HL-60/S4 treated with phorbol 12-myristate 13-acetate at 8.2 ng/mL for 4 days and 3 days (cell line): ENCODE measurements around the gene CSKMT.
"Not testable (repeated sequence)": the region's sequence is repeated elsewhere in the genome, so short reads cannot be mapped to it uniquely, and the experiment has no call there.

Source experiments
- in situ Hi-C: fragments of 300-500 bp; cut with MboI; formaldehyde crosslinking; loops from 2 replicates; pipeline ENCODE4 v1.15.0; 2022; ENCODE audit warnings: low sequenced_read_pairs

The CSKMT gene

DNA sequence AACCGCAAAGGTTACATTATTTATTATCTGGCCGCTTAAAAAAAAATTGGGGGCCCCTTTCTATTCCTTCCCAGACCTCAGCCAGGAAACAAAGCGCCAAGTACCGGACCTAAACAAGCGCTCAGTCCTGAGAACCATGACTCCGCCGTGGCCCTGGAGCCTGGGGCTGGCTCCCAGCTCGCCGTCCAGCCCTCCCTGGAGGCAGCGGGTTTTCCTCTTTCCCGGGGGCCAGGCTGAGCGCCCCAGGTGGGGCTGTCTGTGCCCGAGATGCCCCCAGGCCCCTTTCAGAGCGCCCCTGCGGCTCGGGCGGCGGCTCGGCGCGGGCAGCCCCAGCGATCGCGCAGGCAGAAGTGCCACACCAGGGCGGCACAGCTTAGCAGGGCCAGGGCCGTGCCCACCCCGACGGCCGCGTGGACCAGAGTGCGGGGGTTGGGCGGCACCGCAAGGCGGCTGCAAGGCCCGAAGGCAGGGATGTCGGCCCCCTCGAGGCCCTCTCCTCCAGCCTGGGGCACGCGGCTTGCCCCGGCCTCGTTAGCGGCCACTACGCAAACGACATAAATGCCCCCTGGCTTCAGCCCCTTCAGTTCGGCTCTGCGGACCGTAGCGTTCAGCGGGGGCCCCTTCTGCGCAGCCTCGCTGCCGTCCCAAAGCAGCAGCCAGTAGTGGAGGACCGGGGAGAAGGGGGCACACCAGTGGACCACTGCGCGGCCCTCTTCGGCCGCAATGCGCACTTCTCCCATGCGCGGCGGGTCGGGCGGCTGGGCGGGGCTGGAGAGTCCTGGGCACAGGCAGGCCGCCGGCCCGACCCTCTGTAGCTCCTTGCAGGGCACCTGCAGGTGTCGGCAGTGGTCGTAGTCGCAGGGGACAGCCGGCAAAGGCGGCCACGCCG is 22.6 kb downstream of the CSKMT start:
- in situ Hi-C loops, result no loop called here

DNA sequence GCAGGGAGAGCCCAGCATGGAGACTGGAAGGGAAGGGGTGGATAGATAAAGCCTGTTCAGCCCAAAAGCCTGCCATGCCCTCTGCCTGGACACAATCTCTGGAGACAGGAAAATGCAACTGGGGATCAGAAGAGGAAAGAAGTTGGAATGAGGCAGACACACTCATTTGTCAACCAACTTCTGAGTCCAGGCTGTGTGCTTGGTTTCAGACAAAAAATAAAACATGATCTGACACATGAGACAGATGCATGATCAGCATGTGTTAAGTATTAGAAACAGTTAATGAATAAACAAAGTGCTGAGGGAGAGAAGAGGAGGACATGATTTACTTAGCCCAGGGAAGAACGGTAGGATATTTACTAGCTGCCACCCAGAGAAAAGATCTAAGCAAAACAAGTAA is 23.4 kb downstream of the CSKMT start:
- in situ Hi-C loops, result no loop called here

DNA sequence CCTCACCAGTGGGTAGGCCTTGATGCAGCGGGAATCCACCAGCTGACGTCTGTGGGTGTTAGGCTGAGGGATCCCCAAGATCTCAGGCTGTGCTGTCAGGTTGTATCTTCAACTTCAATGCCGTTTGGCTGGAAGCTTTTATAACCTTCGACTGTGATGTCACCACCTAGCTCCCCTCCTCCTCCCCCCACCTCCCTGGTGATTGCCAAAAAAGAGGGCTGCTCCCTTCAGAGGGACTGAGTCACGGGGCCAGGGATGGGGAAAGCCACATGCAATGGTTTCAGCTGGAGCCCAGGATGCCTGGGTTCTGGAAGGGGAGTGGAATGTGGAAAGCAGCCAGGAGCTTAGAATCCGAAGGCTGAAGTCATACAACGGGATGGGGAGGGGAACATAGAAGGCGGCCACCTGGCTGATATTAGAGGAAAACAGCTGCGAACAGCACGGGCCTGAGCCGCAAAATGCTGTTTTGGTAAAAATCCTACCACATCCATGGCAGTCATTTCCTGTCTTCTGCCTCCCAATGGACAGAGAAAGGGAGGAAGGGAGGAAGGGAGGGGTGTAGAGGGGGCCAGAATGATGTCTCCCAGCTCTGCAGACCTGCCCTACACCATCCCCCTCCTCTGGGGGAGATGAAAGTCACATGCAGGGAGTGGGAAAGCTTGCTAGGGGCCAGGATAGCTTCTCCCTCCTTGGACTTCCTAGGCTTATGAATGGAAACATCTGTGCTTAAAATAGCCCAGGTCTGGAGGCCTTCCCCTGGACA is 24.5 kb downstream of the CSKMT start, which contains the start of gene LRRN4CL:
Gene LRRN4CL (minus strand): TSS at position 110 of the 763 bp plus-strand sequence. CDS start 1,022 bp downstream, outside the sequence.
- in situ Hi-C loops, result no loop called here

DNA sequence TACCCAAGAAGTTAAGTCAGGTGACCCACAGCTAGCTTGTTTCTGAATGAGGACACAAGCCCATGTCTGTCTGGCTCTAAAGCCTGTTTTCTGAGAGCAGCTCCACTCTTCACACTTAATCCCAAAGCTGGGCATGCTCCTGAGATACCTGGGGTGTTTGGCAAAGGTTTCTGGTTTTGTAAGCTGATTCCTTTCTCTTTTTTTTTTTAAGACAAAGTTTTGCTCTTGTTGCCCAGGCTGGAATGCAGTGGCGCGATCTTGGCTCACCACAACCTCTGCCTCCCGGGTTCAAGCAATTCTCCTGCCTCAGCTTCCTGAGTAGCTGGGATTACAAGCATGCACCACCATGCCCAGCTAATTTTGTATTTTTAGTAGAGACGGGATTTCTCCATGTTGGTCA is 28.5 kb downstream of the CSKMT start:
- in situ Hi-C loops, result not testable (repeated sequence)

DNA sequence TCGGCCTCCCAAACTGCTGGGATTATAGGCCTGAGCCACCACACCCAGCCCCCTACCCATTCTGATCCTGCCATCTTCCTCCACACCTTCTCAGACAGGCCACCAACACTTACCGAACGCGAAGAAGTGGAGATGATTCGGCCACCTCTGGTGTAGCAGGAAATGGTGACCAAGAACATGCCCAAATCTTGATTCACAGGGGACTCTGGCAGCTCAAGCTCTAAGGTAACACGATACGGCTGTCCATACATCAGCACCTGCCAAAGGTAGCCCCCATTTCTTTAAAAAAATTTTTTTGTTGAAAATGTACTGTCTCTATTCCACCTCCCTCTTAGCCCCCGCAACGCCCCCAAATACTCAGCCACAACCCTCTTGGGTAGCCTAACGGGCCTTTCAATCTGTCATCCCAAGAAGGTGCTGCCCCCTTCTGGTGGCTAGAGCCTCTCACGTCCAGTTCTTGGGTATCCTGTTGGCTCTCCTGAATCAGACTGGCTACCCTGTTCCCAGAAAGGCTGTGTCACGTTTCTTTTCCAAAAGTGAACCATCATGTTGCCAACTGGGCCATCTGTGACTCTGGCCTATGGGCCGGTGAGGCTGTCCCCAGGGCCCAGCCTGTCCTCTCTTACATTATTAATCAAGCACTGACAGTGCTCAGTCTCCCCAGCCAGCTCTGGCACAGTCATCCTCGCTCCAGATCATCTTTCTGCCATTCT is 29.5 kb downstream of the CSKMT start:
- in situ Hi-C loops, result no loop called here

DNA sequence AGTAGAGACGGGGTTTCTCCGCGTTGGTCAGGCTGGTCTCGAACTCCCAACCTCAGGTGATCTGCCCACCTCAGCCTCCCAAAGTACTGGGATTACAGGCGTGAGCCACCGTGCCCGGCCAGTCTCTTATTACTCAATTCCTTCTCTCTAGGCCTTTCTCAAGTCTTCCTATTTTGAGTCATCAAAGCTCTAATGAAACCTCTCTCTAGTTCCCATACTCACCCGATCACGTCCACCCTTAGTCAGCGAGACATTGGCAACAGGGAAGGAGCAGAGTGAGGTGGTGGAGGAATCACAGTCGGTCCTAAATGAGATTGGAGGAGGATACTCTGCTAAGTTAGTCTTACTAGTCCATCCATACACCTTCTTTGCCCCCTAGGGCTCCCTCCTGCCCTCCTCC is 37.1 kb downstream of the CSKMT start:
- in situ Hi-C loops, result no loop called here

DNA sequence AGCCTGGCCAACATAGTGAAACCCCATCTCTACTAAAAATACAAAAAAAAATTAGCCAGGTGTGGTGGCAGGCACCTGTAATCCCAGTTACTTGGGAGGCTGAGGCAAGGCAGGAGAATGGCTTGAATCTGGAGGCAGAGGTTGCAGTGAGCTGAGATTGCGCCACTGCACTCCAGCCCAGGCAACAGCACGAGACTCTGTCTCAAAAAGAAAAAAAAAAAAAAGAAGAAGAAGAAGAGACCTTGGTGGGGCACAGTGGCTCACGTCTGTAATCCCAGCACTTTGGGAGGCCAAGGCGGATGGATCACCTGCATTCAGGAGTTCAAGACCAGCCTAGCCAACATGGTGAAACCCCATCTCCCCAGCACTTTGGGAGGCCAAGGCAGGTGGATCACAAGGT is 38.8 kb downstream of the CSKMT start:
- in situ Hi-C loops, result not testable (repeated sequence)

DNA sequence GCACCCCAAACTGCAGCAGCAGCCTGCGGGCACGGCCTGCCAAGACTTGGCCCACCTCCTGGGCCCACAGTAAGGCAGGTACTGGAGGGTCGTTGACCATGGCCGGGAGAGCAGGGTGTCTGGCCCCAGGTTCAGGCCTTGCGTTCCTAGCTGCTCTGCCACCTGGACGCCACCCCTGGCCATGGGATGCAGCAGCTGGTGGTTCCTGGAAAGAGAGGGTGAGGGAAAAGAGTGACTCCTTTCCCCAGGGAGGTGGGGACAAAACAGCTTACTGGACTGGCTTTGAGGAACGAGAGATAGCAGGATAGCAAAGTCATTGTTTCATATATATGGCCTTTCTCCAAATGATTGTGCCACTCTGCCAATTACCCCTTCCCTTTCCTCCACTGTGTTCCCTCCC is 40.3 kb downstream of the CSKMT start:
- in situ Hi-C loops, result no loop called here

DNA sequence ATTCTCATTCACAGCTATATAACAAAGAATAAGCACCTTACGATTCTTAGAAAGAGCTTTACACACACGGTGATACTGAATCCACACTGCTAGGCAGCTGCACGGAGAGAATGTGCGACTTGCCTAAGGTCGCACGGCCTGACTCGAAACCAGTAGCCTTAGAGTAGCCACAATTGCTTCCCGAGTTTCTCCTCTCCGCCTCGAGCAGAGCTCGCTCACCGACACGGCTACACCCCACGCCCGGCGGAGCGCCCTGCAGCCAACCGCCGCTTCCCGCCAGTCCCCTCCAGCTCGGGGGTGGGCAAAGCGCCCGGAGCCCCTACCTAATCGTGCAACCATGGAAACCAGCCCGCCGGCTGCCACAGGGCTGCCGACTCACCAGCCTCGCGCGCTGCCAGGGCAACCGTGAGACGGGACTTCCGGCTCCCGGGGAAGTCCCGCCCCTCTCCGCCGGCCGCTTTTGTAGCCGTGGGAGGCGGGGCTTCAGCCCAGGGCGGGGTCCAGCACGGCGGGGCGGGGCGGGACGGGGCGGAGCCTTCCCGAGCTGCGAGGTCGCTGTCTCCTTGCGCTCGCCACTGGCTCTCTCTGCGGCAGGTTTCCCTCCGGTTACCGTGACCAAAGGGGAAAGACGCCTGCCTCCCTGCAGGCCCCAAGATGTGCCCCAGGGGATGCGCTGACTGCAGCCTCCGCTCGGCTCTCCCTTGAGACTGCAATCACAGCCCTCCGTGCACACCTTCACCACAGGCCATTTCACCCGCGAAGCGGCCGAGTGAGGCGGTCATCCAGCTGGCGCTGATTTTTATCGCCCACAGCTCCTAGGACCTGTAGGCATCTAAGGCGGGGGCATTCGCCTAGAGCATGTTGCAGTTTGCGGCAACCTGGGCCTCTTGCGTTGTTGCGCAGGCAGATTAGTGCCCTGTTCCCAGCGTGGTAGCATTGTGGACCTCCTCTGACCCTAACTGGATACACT is 41.1 kb downstream of the CSKMT start:
- in situ Hi-C loops, result no loop called here

DNA sequence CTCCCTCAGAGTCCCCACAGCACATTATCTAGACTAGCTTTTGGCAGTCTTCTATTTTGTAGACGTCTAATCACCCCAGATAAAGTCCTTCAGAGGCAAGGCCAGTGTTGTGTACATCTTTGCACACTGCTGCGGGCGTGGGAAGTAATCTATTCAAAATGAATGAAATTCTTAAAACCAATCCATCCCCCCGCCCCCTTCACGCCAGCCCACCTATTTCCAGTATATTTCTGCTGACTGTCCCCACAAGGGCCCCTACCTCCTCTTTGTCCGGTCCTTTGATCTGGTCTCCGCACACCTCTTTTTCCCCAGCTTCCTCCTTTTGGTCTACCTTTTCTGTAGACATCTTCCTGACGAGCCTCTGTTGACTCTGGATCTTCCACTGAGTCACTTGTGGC is 41.7 kb downstream of the CSKMT start:
- in situ Hi-C loops, result no loop called here

DNA sequence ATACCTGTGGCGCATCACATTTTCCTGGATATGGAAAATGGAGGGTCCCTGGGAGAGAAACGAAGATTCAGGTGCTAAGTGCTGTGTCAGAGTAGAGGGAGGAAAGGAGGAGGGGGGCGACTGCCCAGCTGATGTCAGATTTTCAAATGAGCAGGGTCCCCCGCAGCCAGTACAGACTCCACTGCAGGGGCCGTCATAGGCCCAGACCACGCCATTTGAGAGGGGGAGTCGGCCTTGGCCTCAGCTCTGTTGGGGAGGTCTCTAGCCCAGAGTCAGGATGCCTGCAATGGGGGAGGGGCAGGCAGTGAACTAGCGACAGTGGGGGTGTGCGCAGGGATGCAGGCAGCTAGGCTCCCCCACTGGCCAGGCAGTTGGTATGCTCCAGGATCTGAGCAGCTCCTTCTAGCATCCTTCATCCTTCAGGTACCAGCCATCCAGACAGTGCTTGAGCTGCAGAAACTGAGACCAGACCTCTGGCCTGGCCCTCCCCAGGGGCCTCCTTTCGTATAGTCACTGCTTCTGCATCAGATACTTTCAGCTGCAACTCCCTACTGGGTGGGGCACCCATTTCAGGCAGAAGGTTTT is 42.3 kb downstream of the CSKMT start, which contains the start of the genes BSCL2 and GNG3:
Gene BSCL2 (minus strand): TSS at position 148 of the 585 bp plus-strand sequence. CDS start 229 bp downstream, outside the sequence.
Gene GNG3 (plus strand): TSS at position 400 of the 585 bp plus-strand sequence. CDS start 620 bp downstream, outside the sequence.
- in situ Hi-C loops, result no loop called here

DNA sequence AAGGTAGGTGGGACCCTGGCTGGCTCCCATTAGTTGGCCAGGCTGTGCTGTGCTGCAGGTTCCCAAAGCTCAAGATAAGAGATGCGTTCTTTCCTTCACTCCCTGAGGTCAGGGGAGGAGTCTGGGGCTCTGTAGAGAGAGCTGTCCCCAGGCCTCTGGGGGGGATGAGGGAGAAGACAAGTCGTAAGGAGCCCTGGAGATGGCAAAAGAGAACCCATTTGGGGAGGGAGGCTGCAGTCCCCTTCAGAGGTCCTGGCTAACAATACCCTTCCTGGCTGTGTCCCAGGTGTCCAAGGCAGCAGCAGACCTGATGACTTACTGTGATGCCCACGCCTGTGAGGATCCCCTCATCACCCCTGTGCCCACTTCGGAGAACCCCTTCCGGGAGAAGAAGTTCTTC is 43.3 kb downstream of the CSKMT start:
- in situ Hi-C loops, result no loop called here

DNA sequence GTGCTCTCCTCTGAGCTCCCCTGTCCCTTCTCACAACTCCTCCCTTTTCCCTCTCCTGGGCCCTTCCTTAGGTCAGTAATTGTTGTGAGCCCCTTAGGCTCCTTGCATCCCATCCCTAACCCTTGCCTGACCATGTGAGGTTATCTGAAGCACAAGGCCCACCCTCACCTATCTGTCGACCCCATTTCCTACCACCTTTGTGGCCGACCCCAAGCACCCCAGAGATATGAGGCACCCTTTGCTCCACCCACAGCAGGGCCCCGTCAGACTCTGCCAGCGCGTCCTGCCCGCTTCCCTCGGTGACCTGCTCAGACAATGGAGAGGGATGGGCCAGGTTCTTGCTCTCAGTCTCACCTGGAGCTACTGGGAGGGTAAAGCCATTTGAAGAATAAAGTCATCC is 43.7 kb downstream of the CSKMT start:
- in situ Hi-C loops, result no loop called here

DNA sequence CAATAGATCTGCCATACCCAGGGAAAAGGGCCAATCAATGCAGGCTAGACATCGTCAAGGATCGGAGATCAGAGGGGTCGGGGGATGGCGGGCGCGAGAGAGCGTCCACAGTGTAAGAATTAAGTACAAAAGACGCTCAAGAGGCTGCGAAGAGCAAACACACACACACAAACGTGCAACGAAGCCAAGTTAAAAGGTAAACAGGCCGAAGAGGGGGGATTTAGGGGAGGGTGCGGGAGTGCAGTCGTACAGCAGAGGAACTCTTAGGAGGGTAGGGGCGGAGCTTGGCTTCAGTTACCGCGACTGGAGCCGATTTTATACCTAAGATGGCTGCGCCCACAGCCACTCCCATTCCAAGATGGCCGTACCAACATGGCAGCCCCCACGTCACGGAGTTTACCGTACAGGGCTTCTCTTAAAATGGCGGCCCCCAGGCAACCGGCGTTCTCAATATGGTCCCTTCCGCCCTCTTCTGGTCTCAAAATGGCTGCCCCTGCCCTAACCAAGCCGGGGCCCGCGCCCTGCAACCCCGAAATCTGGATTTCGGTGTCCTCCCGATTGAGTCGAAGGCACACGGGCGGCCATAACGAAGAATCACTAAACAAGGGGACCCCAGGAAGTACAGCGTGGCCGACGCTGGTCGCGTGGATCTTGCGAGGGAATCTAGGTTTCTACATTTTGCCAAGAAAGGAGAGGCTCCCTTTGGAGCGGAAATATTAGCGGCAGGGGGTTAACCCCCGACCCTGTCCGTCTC is 44.3 kb downstream of the CSKMT start:
- in situ Hi-C loops, result no loop called here

DNA sequence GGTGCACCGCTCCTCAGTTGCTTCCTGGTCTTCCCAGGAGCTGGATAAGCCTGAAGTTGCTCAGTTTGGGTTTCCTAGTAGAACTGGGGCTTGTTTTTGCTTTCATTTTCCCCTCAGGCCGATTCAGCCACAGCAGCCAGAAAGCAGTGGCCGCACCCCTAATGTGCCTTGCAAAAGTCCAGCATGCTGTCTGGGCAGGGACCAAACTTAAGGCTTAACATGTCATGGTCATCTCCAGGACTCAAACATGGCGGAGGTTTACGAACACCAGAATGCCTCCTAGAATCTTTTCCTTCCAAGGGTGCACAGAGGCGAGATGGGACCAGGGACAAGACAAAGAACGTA is 44.9 kb downstream of the CSKMT start:
- in situ Hi-C loops, result no loop called here

DNA sequence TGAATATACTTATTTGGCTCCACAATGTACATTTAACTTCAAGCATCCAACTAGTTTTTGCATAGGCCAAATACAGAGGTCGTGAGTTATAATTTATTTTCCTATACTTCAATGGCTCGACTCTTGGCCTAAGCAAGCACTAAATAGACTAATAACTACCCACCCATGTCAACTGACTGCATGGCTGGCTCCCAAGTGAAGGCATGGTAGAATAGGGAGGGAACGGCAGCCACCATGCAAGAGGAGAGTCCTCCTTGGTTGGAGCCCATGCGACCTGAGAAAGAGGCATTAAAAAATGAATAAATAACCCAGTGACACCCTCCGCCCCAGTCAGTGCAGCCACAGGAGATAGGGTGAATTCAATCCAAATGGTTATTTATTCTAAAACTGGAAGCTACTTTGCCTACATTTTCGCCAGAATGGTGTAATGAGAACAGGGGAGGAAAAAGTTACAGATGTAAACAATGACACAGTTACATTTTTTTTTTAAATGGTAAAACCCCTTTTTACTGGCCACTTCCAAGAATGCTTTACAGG is 47.2 kb downstream of the CSKMT start:
- in situ Hi-C loops, result no loop called here

DNA sequence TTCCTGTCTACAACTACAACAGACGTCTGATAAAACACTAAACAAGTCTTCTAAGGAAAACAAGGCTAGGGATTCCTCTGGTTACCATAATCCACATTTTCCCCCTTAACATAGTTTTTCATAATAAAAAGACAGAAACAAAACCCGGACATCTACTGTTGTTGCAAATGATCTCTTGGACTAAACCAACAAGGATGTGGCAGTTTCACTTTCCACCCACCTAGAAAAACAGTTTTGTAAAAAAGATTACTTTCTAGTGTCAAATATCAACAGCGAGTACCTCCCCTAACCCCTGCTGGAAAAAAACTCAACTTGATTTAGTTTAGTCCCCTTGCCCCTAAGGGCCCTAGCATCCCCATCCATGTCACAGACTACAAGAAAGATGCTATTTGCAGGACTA is 47.7 kb downstream of the CSKMT start:
- in situ Hi-C loops, result no loop called here

DNA sequence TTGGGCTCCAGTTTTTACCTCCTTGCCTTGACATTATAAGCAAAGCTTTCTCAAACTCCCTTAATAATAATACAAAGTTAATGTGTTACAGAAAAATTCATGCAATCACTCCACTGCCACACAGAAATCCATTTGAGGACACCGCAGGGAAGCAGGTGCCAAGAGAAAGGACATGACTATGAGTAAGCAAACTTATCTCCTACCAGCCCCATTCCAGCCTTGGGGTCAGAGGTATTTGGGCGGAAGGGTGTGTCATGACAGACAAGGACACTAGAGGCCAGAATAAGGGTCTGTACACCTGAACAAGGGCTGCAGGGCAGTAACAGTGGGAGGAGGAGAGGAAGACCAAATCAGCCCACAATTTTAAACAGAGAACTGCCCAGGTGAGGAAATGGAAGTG is 48.2 kb downstream of the CSKMT start:
- in situ Hi-C loops, result no loop called here
